ENCODE measurements around the gene HMGN2.

Gene HMGN2

GRCh38 chr1:26476958-26477357, 4.7 kb downstream of the HMGN2 start:
- H3K4me3 ChIP-seq (ENCODE audit: low read length), result no peak overlapping the region
- DNase-seq (ENCODE audit: low read depth), result no peak
- no peak for TF ChIP-seq CTCF (conservative IDR thresholded peaks at IDR 0.05; ENCODE audit: low read depth, low read length)

GRCh38 chr1:26477446-26478152, 5.4 kb downstream of the HMGN2 start:
- H3K4me3 ChIP-seq (ENCODE audit: low read length), result no peak overlapping the region
- TF ChIP-seq CTCF (conservative IDR thresholded peaks at IDR 0.05; ENCODE audit: low read depth, low read length), result no peak
- DNase-seq (ENCODE audit: low read depth), result no peak

GRCh38 chr1:26478159-26478558, 5.9 kb downstream of the HMGN2 start:
- DNase-seq (ENCODE audit: low read depth), result no peak
- TF ChIP-seq CTCF (conservative IDR thresholded peaks at IDR 0.05; ENCODE audit: low read depth, low read length), result no peak
- no peak overlapping the region for H3K4me3 ChIP-seq (ENCODE audit: low read length)

- no peak for DNase-seq (ENCODE audit: low read depth)
- no peak overlapping the region for H3K4me3 ChIP-seq (ENCODE audit: low read length)
- TF ChIP-seq CTCF (conservative IDR thresholded peaks at IDR 0.05; ENCODE audit: low read depth, low read length), result no peak
Observed at GRCh38 chr1:26478988-26479387, 6.7 kb downstream of the HMGN2 start.

GRCh38 chr1:26482921-26483320, 10.7 kb downstream of the HMGN2 start:
- TF ChIP-seq CTCF (conservative IDR thresholded peaks at IDR 0.05; ENCODE audit: low read depth, low read length), result no peak
- H3K4me3 ChIP-seq (ENCODE audit: low read length), result no peak overlapping the region
- DNase-seq (ENCODE audit: low read depth), result no peak

GRCh38 chr1:26483980-26484379, 11.7 kb downstream of the HMGN2 start:
- H3K4me3 ChIP-seq (ENCODE audit: low read length), result no peak overlapping the region
- no peak for DNase-seq (ENCODE audit: low read depth)
- TF ChIP-seq CTCF (conservative IDR thresholded peaks at IDR 0.05; ENCODE audit: low read depth, low read length), result no peak

GRCh38 chr1:26490155-26490554, 17.9 kb downstream of the HMGN2 start:
- TF ChIP-seq CTCF (conservative IDR thresholded peaks at IDR 0.05; ENCODE audit: low read depth, low read length), result no peak
- DNase-seq (ENCODE audit: low read depth), result no peak
- H3K4me3 ChIP-seq (ENCODE audit: low read length), result no peak overlapping the region

Measured in retinal pigment epithelial cell (primary cell).